Loucy (cell line): ENCODE data around the gene EFS.

Experiments used
- H2AFZ ChIP-seq: fragments of 200-600 bp; sonication (generic); 2 replicates; pipeline ENCODE4 v1.6.0; 2016; ENCODE audit warnings: antibody characterized with exemption, mild to moderate bottlenecking, low read length, moderate library complexity
- H3F3A ChIP-seq: fragments of 200-600 bp; 2 replicates; pipeline ENCODE4 v1.6.0; 2016; ENCODE audit warnings: antibody characterized with exemption, low read depth, mild to moderate bottlenecking
- H3K27me3 ChIP-seq: fragments of 200-600 bp; sonication (generic); 2 replicates; pipeline ENCODE4 v1.6.1; 2014; ENCODE audit warnings: low read length, mild to moderate bottlenecking; ENCODE audit not compliant: insufficient read depth, poor library complexity, severe bottlenecking
- H3K36me3 ChIP-seq: fragments of 200-600 bp; sonication (generic); 2 replicates; pipeline ENCODE4 v1.6.1; 2016; ENCODE audit warnings: low read length; ENCODE audit not compliant: insufficient read depth
- H3K4me1 ChIP-seq: fragments of 200-600 bp; sonication (generic); 2 replicates; pipeline ENCODE4 v1.5.1; 2014; ENCODE audit warnings: low read length, mild to moderate bottlenecking; ENCODE audit not compliant: insufficient read depth, poor library complexity, severe bottlenecking
- H3K4me2 ChIP-seq: fragments of 200-600 bp; sonication (generic); 2 replicates; pipeline ENCODE4 v1.6.0; 2014; ENCODE audit warnings: antibody characterized with exemption, low read length, low read depth, mild to moderate bottlenecking; ENCODE audit not compliant: poor library complexity, severe bottlenecking
- H3K4me3 ChIP-seq: fragments of 200-600 bp; sonication (generic); 2 replicates; pipeline ENCODE4 v1.5.1; 2014; ENCODE audit warnings: low read length, mild to moderate bottlenecking, mixed read lengths; ENCODE audit not compliant: poor library complexity, severe bottlenecking
- H3K79me2 ChIP-seq: fragments of 200-600 bp; sonication (generic); 2 replicates; pipeline ENCODE4 v1.6.1; 2014; ENCODE audit warnings: low read length; ENCODE audit not compliant: insufficient read depth
- H3K9ac ChIP-seq: fragments of 200-600 bp; sonication (generic); 2 replicates; pipeline ENCODE4 v1.6.0; 2014; ENCODE audit warnings: mild to moderate bottlenecking, low read depth, low read length, moderate library complexity; ENCODE audit not compliant: poor library complexity, severe bottlenecking
- H3K9me2 ChIP-seq: fragments of 200-600 bp; sonication (generic); replicated peaks from 2 replicates; pipeline ENCODE4 v1.6.1; 2016; ENCODE audit warnings: low read depth, low read length, mixed read lengths
- H3K9me3 ChIP-seq: fragments of 200-600 bp; sonication (generic); 2 replicates; pipeline ENCODE4 v1.6.1; 2014; ENCODE audit warnings: mild to moderate bottlenecking, antibody characterized with exemption, low read length, low read depth; ENCODE audit not compliant: insufficient read depth
- H4K20me1 ChIP-seq: fragments of 200-600 bp; sonication (generic); 2 replicates; pipeline ENCODE4 v1.6.0; 2014; ENCODE audit warnings: antibody characterized with exemption, low read length, mild to moderate bottlenecking; ENCODE audit not compliant: insufficient read depth, poor library complexity, severe bottlenecking
- EZH2phosphoT487 ChIP-seq: fragments of 200-600 bp; IDR thresholded peaks from 2 replicates; pipeline ENCODE4 v1.6.1; 2018; ENCODE audit warnings: antibody characterized with exemption, mild to moderate bottlenecking, moderate library complexity, borderline replicate concordance
- TF ChIP-seq, protein P1 (sequence below): fragments of 200-600 bp; sonication (generic); conservative IDR thresholded peaks from 2 replicates; pipeline ENCODE4 v1.5.1; 2014; ENCODE audit warnings: mild to moderate bottlenecking, antibody characterized with exemption, low read length

The EFS gene

DNA sequence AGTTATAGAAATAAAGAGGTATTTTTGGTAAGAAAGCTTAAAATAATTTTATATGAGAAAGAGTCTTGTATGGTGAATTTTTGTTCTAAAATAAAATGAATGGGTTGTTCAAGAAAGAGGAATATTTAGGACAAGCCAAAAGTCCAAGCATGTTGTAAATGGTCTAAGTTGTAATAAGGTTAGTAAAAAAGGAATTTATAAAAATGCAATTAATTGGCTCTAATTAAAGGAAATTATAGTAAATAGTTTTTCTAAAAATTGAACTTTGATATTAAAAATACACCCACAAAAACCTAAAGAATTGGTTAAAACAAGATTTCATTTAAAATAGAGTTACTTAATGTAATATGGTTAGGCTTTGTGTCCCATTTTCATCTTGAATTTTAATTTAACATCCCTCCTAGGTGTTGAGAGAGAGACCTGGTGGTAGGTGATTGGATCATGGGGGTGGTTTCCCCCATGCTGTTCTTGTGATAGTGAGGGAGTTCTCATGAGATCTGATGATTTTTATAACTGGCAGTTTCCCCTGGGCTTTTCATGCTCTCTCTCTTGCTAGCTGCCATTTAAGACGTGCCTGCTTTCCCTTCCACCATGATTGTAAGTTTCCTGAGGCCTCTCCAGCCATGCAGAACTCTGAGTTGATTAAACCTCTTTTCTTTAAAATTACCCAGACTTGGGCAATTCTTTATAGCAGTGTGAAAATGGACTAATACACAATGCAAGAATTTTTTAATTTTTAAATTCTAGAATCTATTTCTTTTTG lies 25.3 kb downstream of the EFS start:
- no peaks in the 10 kb centered on the region for H3K36me3 ChIP-seq
- TF ChIP-seq, protein P1, sequence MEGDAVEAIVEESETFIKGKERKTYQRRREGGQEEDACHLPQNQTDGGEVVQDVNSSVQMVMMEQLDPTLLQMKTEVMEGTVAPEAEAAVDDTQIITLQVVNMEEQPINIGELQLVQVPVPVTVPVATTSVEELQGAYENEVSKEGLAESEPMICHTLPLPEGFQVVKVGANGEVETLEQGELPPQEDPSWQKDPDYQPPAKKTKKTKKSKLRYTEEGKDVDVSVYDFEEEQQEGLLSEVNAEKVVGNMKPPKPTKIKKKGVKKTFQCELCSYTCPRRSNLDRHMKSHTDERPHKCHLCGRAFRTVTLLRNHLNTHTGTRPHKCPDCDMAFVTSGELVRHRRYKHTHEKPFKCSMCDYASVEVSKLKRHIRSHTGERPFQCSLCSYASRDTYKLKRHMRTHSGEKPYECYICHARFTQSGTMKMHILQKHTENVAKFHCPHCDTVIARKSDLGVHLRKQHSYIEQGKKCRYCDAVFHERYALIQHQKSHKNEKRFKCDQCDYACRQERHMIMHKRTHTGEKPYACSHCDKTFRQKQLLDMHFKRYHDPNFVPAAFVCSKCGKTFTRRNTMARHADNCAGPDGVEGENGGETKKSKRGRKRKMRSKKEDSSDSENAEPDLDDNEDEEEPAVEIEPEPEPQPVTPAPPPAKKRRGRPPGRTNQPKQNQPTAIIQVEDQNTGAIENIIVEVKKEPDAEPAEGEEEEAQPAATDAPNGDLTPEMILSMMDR: no peak
- TF ChIP-seq EZH2phosphoT487: no peak
- no peaks in the 10 kb centered on the region for H3K9me2 ChIP-seq
- H3K79me2 ChIP-seq: no peaks in the 10 kb centered on the region
- no peaks in the 10 kb centered on the region for H4K20me1 ChIP-seq
- no peak overlapping the region for H3K4me3 ChIP-seq
- H3K9me3 ChIP-seq: peaks cover 4% of the 10 kb centered on the region; the same call in 1 of the 2 replicates
- no peaks in the 10 kb centered on the region for H3F3A ChIP-seq
- H3K9ac ChIP-seq: no peak overlapping the region
- H3K4me2 ChIP-seq: no peak overlapping the region
- no peak overlapping the region for H2AFZ ChIP-seq
- H3K27me3 ChIP-seq: no peaks in the 10 kb centered on the region
- H3K4me1 ChIP-seq: no peaks in the 10 kb centered on the region

DNA sequence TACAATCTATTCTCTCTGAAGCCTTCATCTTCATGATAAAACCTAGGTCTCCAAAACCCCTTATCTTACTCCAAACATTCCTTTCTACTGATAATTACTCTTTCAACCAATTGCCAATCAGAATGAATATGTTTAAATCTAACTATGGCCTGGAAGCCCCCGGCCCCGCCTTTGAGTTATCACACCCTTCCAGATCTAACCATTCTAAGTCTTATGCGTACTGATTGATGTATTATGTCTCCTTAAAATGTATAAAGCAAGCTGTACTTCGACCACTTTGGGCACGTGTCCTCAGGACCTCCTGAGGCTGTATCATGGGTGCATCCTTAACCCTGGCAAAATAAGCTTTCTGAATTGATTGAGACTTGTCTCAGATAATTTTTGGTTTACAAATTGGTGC lies 29.3 kb downstream of the EFS start:
- Histone ChIP-seq H4K20me1 (no peaks in the 10 kb centered on the region), H3K9me2 (no peaks in the 10 kb centered on the region), H2AFZ (no peak overlapping the region), H3K79me2 (no peaks in the 10 kb centered on the region), H3K4me1 (no peaks in the 10 kb centered on the region), H3K4me2 (no peak overlapping the region), H3K27me3 (no peaks in the 10 kb centered on the region), H3K4me3 (no peak overlapping the region), H3F3A (no peaks in the 10 kb centered on the region), H3K36me3 (no peaks in the 10 kb centered on the region), H3K9ac (no peak overlapping the region), H3K9me3 (peaks cover 4% of the 10 kb centered on the region; the same call in 1 of the 2 replicates)
- TF ChIP-seq EZH2phosphoT487: no peak
- TF ChIP-seq, protein P1: no peak

DNA sequence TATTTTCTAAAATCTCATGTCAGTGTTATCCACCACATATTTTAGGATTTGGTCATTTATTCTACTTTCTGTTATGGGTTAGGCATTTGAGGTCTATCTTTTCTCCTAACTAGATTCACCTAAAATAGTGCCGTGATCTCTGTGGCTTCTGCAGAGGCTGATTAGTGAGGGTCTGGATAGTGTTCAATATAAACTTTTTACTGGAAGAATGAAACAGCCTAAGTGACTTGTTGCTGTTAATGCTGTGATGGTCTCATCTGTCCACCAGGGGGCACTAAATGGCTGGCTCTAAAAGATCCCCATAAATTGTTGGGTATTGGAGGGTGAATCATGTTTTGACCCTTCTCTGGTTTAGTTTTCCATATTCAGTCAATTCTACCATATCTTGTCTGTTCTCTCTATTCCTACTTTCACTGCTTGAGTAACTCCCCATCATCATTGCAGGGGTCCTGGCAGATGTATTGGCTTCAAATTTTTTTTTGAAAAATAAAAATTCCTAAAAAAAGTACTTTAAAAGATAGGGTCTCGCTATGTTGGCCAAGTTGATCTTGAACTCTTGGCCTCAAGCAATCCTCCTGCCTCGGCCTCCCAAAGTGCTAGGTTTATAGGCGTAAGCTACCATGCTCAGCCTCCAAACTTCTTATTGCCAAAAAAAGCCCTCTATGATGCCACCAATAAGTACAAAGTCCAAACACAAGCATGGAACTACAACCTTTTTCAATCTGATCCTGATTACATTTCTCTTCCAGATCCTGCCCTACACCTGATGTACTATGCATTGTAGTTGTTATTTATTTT lies 36.8 kb downstream of the EFS start:
- Histone ChIP-seq H3K79me2 (peaks cover 19% of the 10 kb centered on the region), H2AFZ (no peak overlapping the region), H3K9me3 (no peaks in the 10 kb centered on the region), H3K4me3 (no peak overlapping the region), H3K9ac (no peak overlapping the region), H4K20me1 (peaks cover 20% of the 10 kb centered on the region), H3K9me2 (no peaks in the 10 kb centered on the region), H3K4me1 (peaks cover 11% of the 10 kb centered on the region), H3K27me3 (no peaks in the 10 kb centered on the region), H3F3A (peaks cover 11% of the 10 kb centered on the region; the same call in 1 of the 2 replicates), H3K4me2 (no peak overlapping the region), H3K36me3 (peaks cover 24% of the 10 kb centered on the region; the same call in 1 of the 2 replicates)
- TF ChIP-seq EZH2phosphoT487: no peak
- TF ChIP-seq, protein P1: peak; percentile 87
